ENCODE measurements around the gene GALNT18.

The GALNT18 gene

DNA sequence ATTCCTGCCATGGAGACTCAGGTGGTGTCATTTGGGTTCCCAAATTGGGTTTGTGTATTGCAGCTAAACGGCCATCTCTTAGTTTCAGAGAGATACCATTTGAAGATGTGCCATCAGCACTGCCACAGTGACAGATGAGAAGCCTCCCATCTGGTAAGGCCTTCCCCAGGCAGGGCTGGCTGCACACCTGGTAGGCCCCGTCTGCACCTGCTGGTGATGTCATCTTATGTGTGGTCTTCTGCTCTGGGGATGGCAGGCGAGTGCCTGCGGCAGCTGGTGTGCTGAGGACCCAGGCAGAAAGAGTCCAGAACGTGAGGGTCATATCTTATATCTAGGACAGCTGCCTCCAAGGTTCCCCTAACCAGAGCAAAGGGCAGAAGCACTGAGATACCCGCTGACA, 369.4 kb downstream of the GALNT18 start:
- no peak for DNase-seq (ENCODE audit: extremely low read depth, low read depth)

DNA sequence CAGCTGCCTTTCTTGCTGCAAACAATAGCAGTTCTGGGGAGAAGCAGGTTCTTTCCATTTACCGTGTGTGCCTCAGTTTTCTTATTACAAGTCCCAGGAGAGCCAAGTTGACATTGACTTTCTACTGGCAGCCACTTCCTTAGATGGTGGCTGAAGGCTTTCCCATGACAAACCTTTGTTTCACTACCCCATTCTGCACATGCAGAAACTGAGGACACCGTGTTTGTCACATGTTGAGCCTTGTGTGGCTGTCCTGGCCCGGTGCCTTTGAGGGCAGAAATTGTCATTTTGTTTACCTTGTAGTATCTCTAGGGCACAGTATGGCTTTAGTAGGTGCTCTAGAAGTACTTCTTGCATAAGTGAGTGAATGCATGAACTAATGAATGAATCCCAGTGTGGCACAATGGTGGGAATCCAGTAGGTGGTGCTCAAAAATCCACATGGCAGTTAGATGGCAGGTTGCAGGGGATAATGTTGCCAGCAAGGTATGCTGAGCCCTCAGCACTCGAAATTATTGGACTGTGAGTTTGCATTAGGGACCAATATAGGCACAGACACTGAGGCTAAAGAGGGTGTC, 370.3 kb downstream of the GALNT18 start:
- no peak for DNase-seq (ENCODE audit: extremely low read depth, low read depth)
- TF ChIP-seq, protein P1, sequence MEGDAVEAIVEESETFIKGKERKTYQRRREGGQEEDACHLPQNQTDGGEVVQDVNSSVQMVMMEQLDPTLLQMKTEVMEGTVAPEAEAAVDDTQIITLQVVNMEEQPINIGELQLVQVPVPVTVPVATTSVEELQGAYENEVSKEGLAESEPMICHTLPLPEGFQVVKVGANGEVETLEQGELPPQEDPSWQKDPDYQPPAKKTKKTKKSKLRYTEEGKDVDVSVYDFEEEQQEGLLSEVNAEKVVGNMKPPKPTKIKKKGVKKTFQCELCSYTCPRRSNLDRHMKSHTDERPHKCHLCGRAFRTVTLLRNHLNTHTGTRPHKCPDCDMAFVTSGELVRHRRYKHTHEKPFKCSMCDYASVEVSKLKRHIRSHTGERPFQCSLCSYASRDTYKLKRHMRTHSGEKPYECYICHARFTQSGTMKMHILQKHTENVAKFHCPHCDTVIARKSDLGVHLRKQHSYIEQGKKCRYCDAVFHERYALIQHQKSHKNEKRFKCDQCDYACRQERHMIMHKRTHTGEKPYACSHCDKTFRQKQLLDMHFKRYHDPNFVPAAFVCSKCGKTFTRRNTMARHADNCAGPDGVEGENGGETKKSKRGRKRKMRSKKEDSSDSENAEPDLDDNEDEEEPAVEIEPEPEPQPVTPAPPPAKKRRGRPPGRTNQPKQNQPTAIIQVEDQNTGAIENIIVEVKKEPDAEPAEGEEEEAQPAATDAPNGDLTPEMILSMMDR (IDR thresholded peaks at IDR 0.05; ENCODE audit: low read depth, low read length) = no peak

More for the DNA sequence above, 369.4 kb downstream of the GALNT18 start:
- TF ChIP-seq, protein P1 (IDR thresholded peaks at IDR 0.05; ENCODE audit: low read depth, low read length) = no peak

DNA sequence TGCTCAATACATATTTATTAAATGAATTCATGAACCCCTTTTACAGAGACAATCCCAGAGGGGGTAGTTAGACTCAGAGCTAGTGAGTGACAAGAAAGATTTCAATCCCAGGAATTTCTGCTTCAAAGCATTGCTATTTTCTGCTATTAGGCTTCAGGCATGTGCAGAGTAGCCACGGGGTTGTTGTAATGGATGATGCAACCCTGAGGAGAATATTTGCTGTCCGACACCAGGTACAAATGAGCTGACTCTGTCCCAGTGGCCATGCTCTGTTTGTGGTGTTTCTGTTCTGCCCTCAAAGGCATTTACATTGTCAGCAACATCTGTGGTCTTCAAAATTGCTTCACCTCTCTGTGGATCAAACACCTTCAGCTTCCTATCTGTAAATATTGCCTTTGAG, 371.3 kb downstream of the GALNT18 start:
- TF ChIP-seq, protein P1 (IDR thresholded peaks at IDR 0.05; ENCODE audit: low read depth, low read length) = no peak
- no peak for DNase-seq (ENCODE audit: extremely low read depth, low read depth)

DNA sequence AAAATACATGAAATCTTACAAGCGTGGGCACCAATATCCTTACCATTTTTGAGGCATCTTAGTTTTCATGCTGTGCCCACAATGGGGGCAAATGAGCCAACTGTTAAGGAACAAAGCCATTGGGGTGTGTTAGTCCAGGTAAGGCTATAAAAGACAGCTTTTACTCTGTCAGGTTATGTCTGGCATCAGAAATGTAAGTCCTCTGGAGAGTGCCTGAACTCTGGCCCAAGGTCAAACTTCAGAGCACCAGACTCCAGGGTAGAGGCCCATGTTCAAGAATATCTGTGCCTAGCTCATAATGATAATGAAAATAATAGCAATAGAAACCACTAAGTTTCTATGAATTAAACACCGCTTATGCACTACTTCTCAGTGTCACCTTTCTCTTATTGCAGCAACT, 374.2 kb downstream of the GALNT18 start:
- TF ChIP-seq, protein P1 (IDR thresholded peaks at IDR 0.05; ENCODE audit: low read depth, low read length) = no peak
- no peak for DNase-seq (ENCODE audit: extremely low read depth, low read depth)

DNA sequence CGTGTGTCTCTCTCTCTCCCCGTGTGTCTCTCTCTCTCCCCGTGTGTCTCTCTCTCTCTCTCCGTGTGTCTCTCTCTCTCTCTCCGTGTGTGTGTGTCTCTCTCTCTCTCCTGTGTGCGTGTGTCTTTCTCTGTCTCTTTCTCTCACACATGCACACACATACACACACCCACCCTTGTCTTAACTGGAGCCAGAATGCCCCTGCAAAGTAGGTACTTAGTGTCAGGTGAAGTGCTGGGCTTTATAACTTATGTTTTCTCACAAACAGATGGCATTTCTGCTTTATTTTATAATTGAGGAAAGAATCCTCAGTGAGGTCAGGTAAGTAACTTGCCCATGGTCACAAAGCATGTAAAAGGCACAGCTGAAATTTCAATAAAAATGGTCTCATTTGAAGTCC, 374.7 kb downstream of the GALNT18 start:
- TF ChIP-seq, protein P1 (IDR thresholded peaks at IDR 0.05; ENCODE audit: low read depth, low read length) = no peak
- no peak for DNase-seq (ENCODE audit: extremely low read depth, low read depth)

DNA sequence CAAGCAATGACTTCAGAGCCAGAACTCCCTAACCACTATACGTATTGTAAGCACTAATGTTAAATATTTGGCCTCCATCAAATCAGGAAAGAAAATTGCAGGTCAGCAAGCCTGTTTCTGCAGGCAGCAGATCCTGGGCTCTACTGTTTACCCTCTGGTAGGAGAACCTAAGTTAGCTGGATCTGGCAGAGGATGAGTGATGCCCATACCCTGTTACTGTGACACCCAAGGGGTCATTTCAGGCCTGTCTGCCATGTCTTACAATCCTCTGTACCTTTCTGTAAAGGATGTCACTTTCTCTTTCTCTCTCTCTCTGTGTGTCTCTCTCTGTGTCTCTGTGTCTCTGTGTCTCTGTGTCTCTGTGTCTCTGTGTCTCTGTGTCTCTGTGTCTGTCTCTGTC, 375.6 kb downstream of the GALNT18 start:
- DNase-seq (ENCODE audit: extremely low read depth, low read depth) = no peak
- TF ChIP-seq, protein P1 (IDR thresholded peaks at IDR 0.05; ENCODE audit: low read depth, low read length) = no peak

DNA sequence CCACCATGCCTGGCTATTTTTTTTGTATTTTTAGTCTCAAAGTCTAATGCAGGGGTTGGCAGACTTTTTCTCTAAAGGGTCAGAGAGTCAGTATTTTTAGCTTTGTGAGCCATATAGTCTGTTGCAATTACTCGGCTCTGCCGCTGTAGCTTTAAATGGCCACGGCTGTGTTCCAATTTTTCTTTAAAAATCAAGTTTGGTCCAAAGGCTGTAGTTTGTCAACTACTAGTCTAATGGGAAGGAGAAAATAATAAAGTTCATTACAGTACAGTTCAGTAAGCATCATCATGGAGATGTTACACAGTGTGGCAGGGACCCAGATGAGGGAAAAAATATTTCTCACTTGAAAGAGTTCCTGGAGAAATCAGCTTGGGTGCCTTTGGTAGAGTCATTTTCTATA, 376.4 kb downstream of the GALNT18 start:
- DNase-seq (ENCODE audit: extremely low read depth, low read depth) = no peak
- TF ChIP-seq, protein P1 (IDR thresholded peaks at IDR 0.05; ENCODE audit: low read depth, low read length) = no peak

All from AG09319 (cell line).